Vagina (tissue), 2 donors: ENCODE data around the gene MEF2D.

Experiments
- POLR2A ChIP-seq, 2 donors: fragments of 450-650 bp; IDR thresholded peaks; one replicate each; pipeline ENCODE4 v1.6.1; 2017; ENCODE audit warnings: antibody characterized with exemption in 2 of 2, mild to moderate bottlenecking in 2 of 2, moderate library complexity in 2 of 2
- POLR2AphosphoS5 ChIP-seq, 2 donors: sonication (generic); formaldehyde crosslinking; IDR thresholded peaks; one replicate each; pipeline ENCODE4 v1.9.0; 2017; ENCODE audit warnings: antibody characterized with exemption in 2 of 2, mild to moderate bottlenecking in 2 of 2, low read depth in 1 of 2; ENCODE audit not compliant: insufficient read depth in 1 of 2
- TF ChIP-seq, protein P1 (sequence below), 3 experiments: fragments of 450-650 bp in 2 of 3; fragments of 200-600 bp in 1 of 3; sonication (generic) in 1 of 3; IDR thresholded peaks; one replicate each; pipeline ENCODE4 v1.5.1; 2017 to 2019; ENCODE audit warnings: antibody characterized with exemption in 3 of 3, mild to moderate bottlenecking in 2 of 3, moderate library complexity in 2 of 3

DNA sequence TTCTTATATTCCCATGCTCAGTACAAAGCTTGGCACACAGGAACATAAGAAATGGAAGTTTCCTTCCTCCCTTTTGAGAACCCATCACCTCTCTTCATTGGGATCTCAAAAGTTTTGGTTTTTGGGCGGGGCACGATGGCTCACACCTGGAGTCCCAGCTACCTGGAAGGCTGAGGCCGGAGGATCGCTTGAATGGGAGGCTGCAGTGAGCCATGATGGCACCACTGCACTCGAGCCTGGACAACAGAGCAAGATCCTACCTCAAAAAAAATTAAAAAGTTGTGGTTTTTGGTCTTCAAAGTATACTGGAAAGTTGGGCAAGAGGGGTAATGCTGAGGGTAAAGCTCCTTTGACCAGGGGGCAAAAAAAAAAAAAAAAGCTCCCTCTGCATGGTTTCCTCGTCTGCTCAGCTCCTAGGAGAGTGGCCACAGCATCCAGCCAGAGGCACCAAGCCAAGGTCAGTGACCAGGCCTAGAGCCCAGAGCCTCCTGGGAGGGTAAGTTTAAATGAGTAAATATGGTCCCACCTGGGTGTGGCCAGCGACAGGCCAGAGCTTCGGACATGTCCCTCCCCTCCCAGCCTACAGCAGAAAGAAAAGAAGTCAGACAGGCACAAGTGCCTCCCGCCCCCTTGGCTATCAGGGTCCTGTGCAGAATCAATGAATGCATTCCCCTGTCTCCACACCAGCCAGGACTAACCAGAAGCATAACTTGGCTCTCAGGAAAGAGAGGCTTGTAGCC, 5.0 kb downstream of the MEF2D start:
- TF ChIP-seq, protein P1, sequence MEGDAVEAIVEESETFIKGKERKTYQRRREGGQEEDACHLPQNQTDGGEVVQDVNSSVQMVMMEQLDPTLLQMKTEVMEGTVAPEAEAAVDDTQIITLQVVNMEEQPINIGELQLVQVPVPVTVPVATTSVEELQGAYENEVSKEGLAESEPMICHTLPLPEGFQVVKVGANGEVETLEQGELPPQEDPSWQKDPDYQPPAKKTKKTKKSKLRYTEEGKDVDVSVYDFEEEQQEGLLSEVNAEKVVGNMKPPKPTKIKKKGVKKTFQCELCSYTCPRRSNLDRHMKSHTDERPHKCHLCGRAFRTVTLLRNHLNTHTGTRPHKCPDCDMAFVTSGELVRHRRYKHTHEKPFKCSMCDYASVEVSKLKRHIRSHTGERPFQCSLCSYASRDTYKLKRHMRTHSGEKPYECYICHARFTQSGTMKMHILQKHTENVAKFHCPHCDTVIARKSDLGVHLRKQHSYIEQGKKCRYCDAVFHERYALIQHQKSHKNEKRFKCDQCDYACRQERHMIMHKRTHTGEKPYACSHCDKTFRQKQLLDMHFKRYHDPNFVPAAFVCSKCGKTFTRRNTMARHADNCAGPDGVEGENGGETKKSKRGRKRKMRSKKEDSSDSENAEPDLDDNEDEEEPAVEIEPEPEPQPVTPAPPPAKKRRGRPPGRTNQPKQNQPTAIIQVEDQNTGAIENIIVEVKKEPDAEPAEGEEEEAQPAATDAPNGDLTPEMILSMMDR (IDR thresholded peaks at IDR 0.05) = no peak
- TF ChIP-seq POLR2A (IDR thresholded peaks at IDR 0.05) = no peak
- peak in 1 of 2 donors; percentile 23 for TF ChIP-seq POLR2AphosphoS5 (IDR thresholded peaks at IDR 0.05; ENCODE audit: insufficient read depth in 1 of 2, low read depth in 1 of 2)
